ENCODE results near the gene JAK2. TPM values are rescaled to one million over a fixed set of nuclear protein-coding genes. Genes with fewer than 3 reads are reported as not detected.
A peak's percentile ranks its signal among the peaks of the same experiment; 100 is the strongest.

JAK2 gene
- total RNA-seq, 2 experiments from 2014 or later, result 28.4 to 29.0 TPM

DNA sequence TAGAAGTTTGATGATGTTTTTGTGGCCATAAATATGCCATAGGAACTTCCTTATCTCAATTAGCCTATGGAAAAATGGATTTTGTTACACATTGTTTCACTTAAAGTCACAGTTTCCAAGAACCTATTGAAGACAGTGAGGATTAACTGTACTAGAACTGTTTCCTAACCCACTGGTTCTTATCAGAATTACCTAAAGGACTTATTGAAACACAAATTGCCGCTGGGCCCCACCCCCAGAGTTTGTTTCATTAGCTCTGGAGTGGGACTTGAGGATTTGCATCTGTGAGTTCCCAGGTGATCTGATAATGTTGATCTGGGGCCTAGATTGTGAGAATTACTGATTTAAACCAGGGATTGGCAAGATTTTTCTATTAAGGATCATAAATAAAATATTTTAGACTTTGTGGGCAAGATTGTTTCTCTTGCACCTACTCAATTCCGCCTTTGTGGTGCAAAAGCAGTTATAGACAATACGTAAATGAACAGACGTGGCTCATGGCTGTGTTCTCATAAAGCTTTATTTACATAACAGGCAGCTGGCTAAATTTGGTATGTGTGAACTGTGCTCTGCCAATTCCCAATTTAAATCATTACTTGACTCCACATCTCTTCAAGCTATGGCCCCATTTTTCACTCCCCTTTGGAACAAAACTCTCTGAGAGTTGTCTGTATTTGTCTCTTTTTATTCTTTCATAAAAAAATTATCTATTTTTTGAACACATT, 9.3 kb downstream of the JAK2 start:
- Mint-ChIP-seq H3K4me1 (ENCODE audit: low read depth) (peaks cover 55% of the 10 kb centered on the region), H3K27me3 (no peaks in the 10 kb centered on the region), H3K9me3 (peaks cover 3% of the 10 kb centered on the region), H3K4me3 (no peak overlapping the region), H3K27ac (no peak overlapping the region), H3K36me3 (ENCODE audit: low read depth) (peaks cover 61% of the 10 kb centered on the region)
- ChIA-PET POLR2A (interaction anchor here (0.7 kb wide), 1 partner anchor 80 kb away, joined by 3 read pairs; no protein-coding TSS in a partner anchor), CTCF (interaction anchor here (1.2 to 12.1 kb wide), 5 partner anchors 8 to 606 kb away, joined by 3 to 149 read pairs (median 5); partner anchors contain the start of gene JAK2)
- intact Hi-C loops (cut with micrococcal nuclease), result no loop called here
- DNase-seq (no peak), ATAC-seq (no peak)
- TF ChIP-seq CTCF (IDR thresholded peaks at IDR 0.05), result no peak

GRCh38 chr9:4997196-4997595, 12.1 kb downstream of the JAK2 start:
- no peaks in the 10 kb centered on the region for H3K27me3 Mint-ChIP-seq
- no peak overlapping the region for H3K4me3 Mint-ChIP-seq
- DNase-seq, result no peak
- ATAC-seq, result no peak
- H3K4me1 Mint-ChIP-seq (ENCODE audit: low read depth), result peaks cover 48% of the 10 kb centered on the region
- POLR2A ChIA-PET, result no interaction called here
- peaks cover 3% of the 10 kb centered on the region for H3K9me3 Mint-ChIP-seq
- intact Hi-C loops (cut with micrococcal nuclease), result no loop called here
- CTCF ChIA-PET, result interaction anchor here (0.7 to 1.6 kb wide), 3 partner anchors 9 to 234 kb away, joined by 3 read pairs; no protein-coding TSS in a partner anchor
- no peak for TF ChIP-seq CTCF (IDR thresholded peaks at IDR 0.05)
- H3K36me3 Mint-ChIP-seq (ENCODE audit: low read depth), result peaks cover 70% of the 10 kb centered on the region
- H3K27ac Mint-ChIP-seq, result peak overlapping the region; percentile 38

DNA sequence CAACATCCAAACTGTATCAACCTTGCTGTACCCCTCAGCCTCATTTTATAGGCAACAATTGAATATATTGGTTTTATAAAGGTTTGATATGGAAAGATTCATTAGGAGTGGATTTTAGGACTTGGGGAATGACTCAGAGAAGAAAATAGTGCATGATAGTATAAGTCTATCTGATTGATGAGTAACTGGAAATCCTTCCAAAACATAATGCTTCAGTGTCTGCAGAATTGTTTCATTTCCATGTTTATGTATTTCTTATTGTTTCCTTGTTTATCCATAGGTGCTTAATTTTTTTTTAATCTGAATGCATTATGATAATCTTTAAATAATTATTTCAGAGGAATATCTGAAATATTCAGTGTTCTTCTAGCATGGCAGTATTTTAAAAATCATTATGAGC, 12.6 kb downstream of the JAK2 start:
- intact Hi-C loops (cut with micrococcal nuclease), result no loop called here
- POLR2A ChIA-PET, result no interaction called here
- no peak overlapping the region for H3K27ac Mint-ChIP-seq
- ATAC-seq, result no peak
- H3K36me3 Mint-ChIP-seq (ENCODE audit: low read depth), result peaks cover 69% of the 10 kb centered on the region
- no peak for TF ChIP-seq CTCF (IDR thresholded peaks at IDR 0.05)
- no peaks in the 10 kb centered on the region for H3K27me3 Mint-ChIP-seq
- H3K9me3 Mint-ChIP-seq, result peaks cover 4% of the 10 kb centered on the region
- CTCF ChIA-PET, result interaction anchor here (0.7 to 1.6 kb wide), 3 partner anchors 9 to 234 kb away, joined by 3 read pairs; no protein-coding TSS in a partner anchor
- no peak overlapping the region for H3K4me3 Mint-ChIP-seq
- peaks cover 45% of the 10 kb centered on the region for H3K4me1 Mint-ChIP-seq (ENCODE audit: low read depth)
- no peak for DNase-seq

GRCh38 chr9:5002811-5003210, 17.7 kb downstream of the JAK2 start:
- no peak overlapping the region for H3K4me3 Mint-ChIP-seq
- H3K27ac Mint-ChIP-seq, result no peak overlapping the region
- ChIA-PET POLR2A (no interaction called here), CTCF (no interaction called here)
- no peak for ATAC-seq
- no peak for TF ChIP-seq CTCF (IDR thresholded peaks at IDR 0.05)
- no peak for DNase-seq
- intact Hi-C loops (cut with micrococcal nuclease), result no loop called here
- H3K9me3 Mint-ChIP-seq, result peaks cover 14% of the 10 kb centered on the region
- peaks cover 59% of the 10 kb centered on the region for H3K36me3 Mint-ChIP-seq (ENCODE audit: low read depth)
- peaks cover 12% of the 10 kb centered on the region for H3K4me1 Mint-ChIP-seq (ENCODE audit: low read depth)
- H3K27me3 Mint-ChIP-seq, result no peaks in the 10 kb centered on the region

DNA sequence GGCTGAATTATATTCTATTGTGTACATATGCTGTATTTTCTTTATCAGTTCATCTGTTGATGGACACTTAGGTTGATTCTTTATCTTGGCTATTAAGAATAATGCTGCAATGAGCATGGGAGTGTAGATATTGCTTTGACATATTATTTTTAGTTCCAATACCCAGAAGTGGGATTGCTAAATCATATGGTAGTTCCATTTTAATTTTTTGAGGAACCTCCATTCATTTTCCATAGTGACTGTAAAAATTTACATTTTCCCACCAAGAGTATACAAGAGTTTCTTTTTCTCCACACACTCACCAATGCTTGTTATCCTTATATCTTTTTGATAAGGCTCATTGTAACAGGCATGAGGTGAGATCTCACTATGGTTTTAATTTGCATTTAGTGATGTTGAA, 19.4 kb downstream of the JAK2 start:
- ChIA-PET POLR2A (no interaction called here), CTCF (no interaction called here)
- Mint-ChIP-seq H3K36me3 (ENCODE audit: low read depth) (peaks cover 56% of the 10 kb centered on the region), H3K27ac (no peak overlapping the region), H3K4me3 (no peak overlapping the region), H3K9me3 (peaks cover 14% of the 10 kb centered on the region), H3K27me3 (no peaks in the 10 kb centered on the region), H3K4me1 (ENCODE audit: low read depth) (peaks cover 12% of the 10 kb centered on the region)
- ATAC-seq, result no peak
- TF ChIP-seq CTCF (IDR thresholded peaks at IDR 0.05), result no peak
- DNase-seq, result no peak
- intact Hi-C loops (cut with micrococcal nuclease), result no loop called here
